Measurements from ENCODE around the gene COL6A1. TPM values are rescaled to one million over a fixed set of nuclear protein-coding genes. Genes with fewer than 3 reads are reported as not detected.
A peak's percentile ranks its signal among the peaks of the same experiment; 100 is the strongest.
"Not testable (repeated sequence)": the region's sequence is repeated elsewhere in the genome, so short reads cannot be mapped to it uniquely, and the experiment has no call there.

COL6A1 gene
- total RNA-seq, 3 donors from 2014 or later, result 2.8 to 3.6 (median 3.0) TPM

GRCh38 chr21:46004168-46004861 is 22.7 kb downstream of the COL6A1 start:
- no peaks in the 10 kb centered on the region for H3K4me1 Mint-ChIP-seq (ENCODE audit: low read depth)
- H3K27me3 Mint-ChIP-seq (ENCODE audit: low read depth), result no peaks in the 10 kb centered on the region
- ATAC-seq (no peak), DNase-seq (peak; percentile 4)
- no peak overlapping the region for H3K4me3 Mint-ChIP-seq
- no peaks in the 10 kb centered on the region for H3K9me3 Mint-ChIP-seq
- H3K36me3 Mint-ChIP-seq (ENCODE audit: insufficient read depth), result no peaks in the 10 kb centered on the region

- no peaks in the 10 kb centered on the region for H3K9me3 Mint-ChIP-seq
- DNase-seq, result no peak
- no peaks in the 10 kb centered on the region for H3K36me3 Mint-ChIP-seq (ENCODE audit: insufficient read depth)
- no peak for ATAC-seq
- H3K4me1 Mint-ChIP-seq (ENCODE audit: low read depth), result no peaks in the 10 kb centered on the region
- no peaks in the 10 kb centered on the region for H3K27me3 Mint-ChIP-seq (ENCODE audit: low read depth)
- no peak overlapping the region for H3K4me3 Mint-ChIP-seq
Observed at GRCh38 chr21:46005081-46005480, 23.5 kb downstream of the COL6A1 start.

- Mint-ChIP-seq H3K27me3 (ENCODE audit: low read depth) (no peaks in the 10 kb centered on the region), H3K9me3 (no peaks in the 10 kb centered on the region), H3K4me1 (ENCODE audit: low read depth) (no peaks in the 10 kb centered on the region), H3K4me3 (no peak overlapping the region), H3K36me3 (ENCODE audit: insufficient read depth) (no peaks in the 10 kb centered on the region)
- DNase-seq (no peak), ATAC-seq (no peak)
Observed at GRCh38 chr21:46005481-46005881, 23.9 kb downstream of the COL6A1 start.

- not testable (repeated sequence) for H3K4me1 Mint-ChIP-seq (ENCODE audit: low read depth); H3K36me3 Mint-ChIP-seq (ENCODE audit: insufficient read depth); ATAC-seq; H3K9me3 Mint-ChIP-seq; H3K4me3 Mint-ChIP-seq; H3K27me3 Mint-ChIP-seq (ENCODE audit: low read depth)
- DNase-seq, result peak; percentile 3
Observed at GRCh38 chr21:46005894-46006546, 24.4 kb downstream of the COL6A1 start.

GRCh38 chr21:46006547-46007491 is 25.2 kb downstream of the COL6A1 start:
- ATAC-seq, result no peak
- no peaks in the 10 kb centered on the region for H3K36me3 Mint-ChIP-seq (ENCODE audit: insufficient read depth)

GRCh38 chr21:46007492-46007868 is 25.9 kb downstream of the COL6A1 start:
- DNase-seq (no peak), ATAC-seq (no peak)
- Mint-ChIP-seq H3K4me3 (no peak overlapping the region), H3K36me3 (ENCODE audit: insufficient read depth) (no peaks in the 10 kb centered on the region), H3K9me3 (no peaks in the 10 kb centered on the region), H3K27me3 (ENCODE audit: low read depth) (no peaks in the 10 kb centered on the region), H3K4me1 (ENCODE audit: low read depth) (no peaks in the 10 kb centered on the region)

More at GRCh38 chr21:46006547-46007491, 25.2 kb downstream of the COL6A1 start:
- no peak overlapping the region for H3K4me3 Mint-ChIP-seq
- H3K4me1 Mint-ChIP-seq (ENCODE audit: low read depth), result no peaks in the 10 kb centered on the region
- no peaks in the 10 kb centered on the region for H3K9me3 Mint-ChIP-seq
- DNase-seq, result no peak
- H3K27me3 Mint-ChIP-seq (ENCODE audit: low read depth), result no peaks in the 10 kb centered on the region

- Mint-ChIP-seq H3K4me1 (ENCODE audit: low read depth) (no peaks in the 10 kb centered on the region), H3K4me3 (no peak overlapping the region), H3K9me3 (no peaks in the 10 kb centered on the region), H3K36me3 (ENCODE audit: insufficient read depth) (no peaks in the 10 kb centered on the region), H3K27me3 (ENCODE audit: low read depth) (peaks cover 6% of the 10 kb centered on the region)
- ATAC-seq (no peak), DNase-seq (no peak)
Observed at GRCh38 chr21:46008893-46009621, 27.5 kb downstream of the COL6A1 start.

- ATAC-seq, result no peak
- peaks cover 6% of the 10 kb centered on the region for H3K27me3 Mint-ChIP-seq (ENCODE audit: low read depth)
- H3K4me1 Mint-ChIP-seq (ENCODE audit: low read depth), result no peaks in the 10 kb centered on the region
- peak; percentile 4 for DNase-seq
- no peaks in the 10 kb centered on the region for H3K9me3 Mint-ChIP-seq
- no peaks in the 10 kb centered on the region for H3K36me3 Mint-ChIP-seq (ENCODE audit: insufficient read depth)
- no peak overlapping the region for H3K4me3 Mint-ChIP-seq
Observed at GRCh38 chr21:46009951-46010705, 28.6 kb downstream of the COL6A1 start.

- Mint-ChIP-seq H3K36me3 (ENCODE audit: insufficient read depth) (no peaks in the 10 kb centered on the region), H3K4me3 (no peak overlapping the region), H3K27me3 (ENCODE audit: low read depth) (peaks cover 12% of the 10 kb centered on the region), H3K4me1 (ENCODE audit: low read depth) (no peaks in the 10 kb centered on the region), H3K9me3 (no peaks in the 10 kb centered on the region)
- ATAC-seq (no peak), DNase-seq (no peak)
Observed at GRCh38 chr21:46011267-46011967, 29.8 kb downstream of the COL6A1 start.

GRCh38 chr21:46012154-46012553 is 30.6 kb downstream of the COL6A1 start:
- no peak for DNase-seq
- peaks cover 18% of the 10 kb centered on the region for H3K27me3 Mint-ChIP-seq (ENCODE audit: low read depth)
- H3K4me1 Mint-ChIP-seq (ENCODE audit: low read depth), result no peaks in the 10 kb centered on the region
- H3K36me3 Mint-ChIP-seq (ENCODE audit: insufficient read depth), result no peaks in the 10 kb centered on the region
- no peak overlapping the region for H3K4me3 Mint-ChIP-seq
- no peak for ATAC-seq
- H3K9me3 Mint-ChIP-seq, result no peaks in the 10 kb centered on the region

- H3K27me3 Mint-ChIP-seq (ENCODE audit: low read depth), result peaks cover 40% of the 10 kb centered on the region
- H3K36me3 Mint-ChIP-seq (ENCODE audit: insufficient read depth), result no peaks in the 10 kb centered on the region
- no peaks in the 10 kb centered on the region for H3K4me1 Mint-ChIP-seq (ENCODE audit: low read depth)
- DNase-seq (no peak), ATAC-seq (no peak)
- no peak overlapping the region for H3K4me3 Mint-ChIP-seq
- no peaks in the 10 kb centered on the region for H3K9me3 Mint-ChIP-seq
Observed at GRCh38 chr21:46014828-46015227, 33.3 kb downstream of the COL6A1 start.

GRCh38 chr21:46017148-46017547 is 35.6 kb downstream of the COL6A1 start:
- no peak for ATAC-seq
- no peaks in the 10 kb centered on the region for H3K36me3 Mint-ChIP-seq (ENCODE audit: insufficient read depth)
- no peak for DNase-seq
- H3K27me3 Mint-ChIP-seq (ENCODE audit: low read depth), result peaks cover 52% of the 10 kb centered on the region
- no peaks in the 10 kb centered on the region for H3K4me1 Mint-ChIP-seq (ENCODE audit: low read depth)
- no peak overlapping the region for H3K4me3 Mint-ChIP-seq
- no peaks in the 10 kb centered on the region for H3K9me3 Mint-ChIP-seq

GRCh38 chr21:46017695-46018094 is 36.1 kb downstream of the COL6A1 start:
- Mint-ChIP-seq H3K4me1 (ENCODE audit: low read depth) (no peaks in the 10 kb centered on the region), H3K9me3 (no peaks in the 10 kb centered on the region), H3K36me3 (ENCODE audit: insufficient read depth) (no peaks in the 10 kb centered on the region), H3K27me3 (ENCODE audit: low read depth) (peaks cover 52% of the 10 kb centered on the region), H3K4me3 (no peak overlapping the region)
- ATAC-seq (no peak), DNase-seq (no peak)
